Esophagus muscularis mucosa (tissue), 4 donors: ENCODE results near the gene IL9. TPM values are rescaled to one million over a fixed set of nuclear protein-coding genes. Genes with fewer than 3 reads are reported as not detected.

ENCODE experiments used
- DNase-seq: peaks from one replicate; pipeline ENCODE4 v3.0.0-alpha.2; 2017; ENCODE audit errors: extremely low spot score
- H3K27ac ChIP-seq, 4 donors: fragments of 200-600 bp; sonication (generic); replicated peaks in 1 of 4; 1 replicate in 3 of 4; 2 replicates in 1 of 4; pipeline ENCODE4 v1.5.1; 2016 to 2019; ENCODE audit warnings: mild to moderate bottlenecking in 1 of 4
- H3K27me3 ChIP-seq, 4 donors: fragments of 200-600 bp; sonication (generic); one replicate each; pipeline versions ENCODE4 v1.5.1 to v1.6.0; 2016 to 2019
- H3K36me3 ChIP-seq, 4 donors: fragments of 200-600 bp; sonication (generic); one replicate each; pipeline ENCODE4 v1.5.1; 2016 to 2019
- H3K4me1 ChIP-seq, 4 donors: fragments of 200-600 bp; sonication (generic); one replicate each; pipeline ENCODE4 v1.5.1; 2016 to 2019
- H3K4me3 ChIP-seq, 4 donors: fragments of 200-600 bp; sonication (generic); 1 replicate in 2 of 4; 2 replicates in 2 of 4; pipeline ENCODE4 v1.5.1; 2016 to 2019; ENCODE audit warnings: mild to moderate bottlenecking in 4 of 4, moderate library complexity in 1 of 4
- H3K9me3 ChIP-seq, 4 donors: fragments of 200-600 bp; sonication (generic); 1 replicate in 3 of 4; 2 replicates in 1 of 4; pipeline ENCODE4 v1.5.1; 2016 to 2019
- CTCF ChIP-seq, 3 experiments: fragments of 200-600 bp in 2 of 3; fragments of 450-650 bp in 1 of 3; sonication (generic) in 2 of 3; IDR thresholded peaks; one replicate each; pipeline ENCODE4 v1.5.1; 2017 to 2019; ENCODE audit warnings: antibody characterized with exemption in 3 of 3, mild to moderate bottlenecking in 2 of 3, moderate library complexity in 1 of 3
- EP300 ChIP-seq: sonication (generic); formaldehyde crosslinking; IDR thresholded peaks from one replicate; pipeline ENCODE4 v1.6.1; 2017; ENCODE audit warnings: antibody characterized with exemption
- POLR2A ChIP-seq: fragments of 450-650 bp; IDR thresholded peaks from one replicate; pipeline ENCODE4 v1.6.1; 2017; ENCODE audit warnings: antibody characterized with exemption, moderate library complexity, mild to moderate bottlenecking, low read depth
- POLR2AphosphoS5 ChIP-seq, 2 donors: sonication (generic); formaldehyde crosslinking; IDR thresholded peaks; one replicate each; pipeline ENCODE4 v1.6.1; 2017; ENCODE audit warnings: antibody characterized with exemption in 2 of 2
- WGBS: methylation state at CpG from one replicate; pipeline ENCODE4 v1.1.5; 2018; 5-methylcytosine and 5-hydroxymethylcytosine counted together
- intact Hi-C: fragments of 100-400 bp; cut with DNase I; formaldehyde crosslinking; loops from one replicate; pipeline ENCODE4 v1.15.1; 2023
- total RNA-seq, 4 donors: library from RNA; depleted of rRNA; stranded (reverse); fragments of >200 nt; gene quantifications; one replicate each; pipeline versions ENCODE4 v1.1.0 to v1.2.1, GENCODE V29; 2016

The IL9 gene
- total RNA-seq, 4 donors from 2014 or later = not detected

GRCh38 chr5:135867599-135867998 is 28.0 kb downstream of the IL9 start:
- Histone ChIP-seq H3K4me3 (no peak overlapping the region), H3K9me3 (peaks cover 0 to 6% (median 0%) of the 10 kb centered on the region in 4 donors), H3K36me3 (no peaks in the 10 kb centered on the region), H3K27ac (no peak overlapping the region), H3K4me1 (peaks cover 0 to 7% (median 0%) of the 10 kb centered on the region in 4 donors), H3K27me3 (no peaks in the 10 kb centered on the region)
- intact Hi-C loops = no loop called here
- no peak for TF ChIP-seq POLR2AphosphoS5 (IDR thresholded peaks at IDR 0.05)
- no peak for TF ChIP-seq POLR2A
- TF ChIP-seq EP300 = no peak
- no peak for TF ChIP-seq CTCF (IDR thresholded peaks at IDR 0.05)
- no peak for DNase-seq

GRCh38 chr5:135866016-135866415 is 29.6 kb downstream of the IL9 start:
- TF ChIP-seq CTCF (IDR thresholded peaks at IDR 0.05) = no peak
- TF ChIP-seq POLR2AphosphoS5 (IDR thresholded peaks at IDR 0.05) = no peak
- TF ChIP-seq EP300 = no peak
- no peak for TF ChIP-seq POLR2A
- 95% methylated on average over 2 of the region's 2 CpGs for WGBS
- peaks cover 0 to 7% (median 0%) of the 10 kb centered on the region in 4 donors for H3K4me1 ChIP-seq
- no peak overlapping the region for H3K27ac ChIP-seq
- no peaks in the 10 kb centered on the region for H3K36me3 ChIP-seq
- no peak for DNase-seq
- H3K9me3 ChIP-seq = peaks cover 0 to 6% (median 0%) of the 10 kb centered on the region in 4 donors
- intact Hi-C loops = no loop called here
- no peaks in the 10 kb centered on the region for H3K27me3 ChIP-seq
- no peak overlapping the region for H3K4me3 ChIP-seq

GRCh38 chr5:135864503-135865435 is 30.9 kb downstream of the IL9 start:
- WGBS = 73% methylated on average over 3 of the region's 3 CpGs
- Histone ChIP-seq H3K36me3 (no peaks in the 10 kb centered on the region), H3K27me3 (no peaks in the 10 kb centered on the region), H3K27ac (no peak overlapping the region), H3K4me3 (no peak overlapping the region), H3K4me1 (peaks cover 0 to 7% (median 0%) of the 10 kb centered on the region in 4 donors), H3K9me3 (peaks cover 0 to 6% (median 0%) of the 10 kb centered on the region in 4 donors)
- TF ChIP-seq POLR2A (no peak), EP300 (no peak), CTCF (IDR thresholded peaks at IDR 0.05) (no peak), POLR2AphosphoS5 (IDR thresholded peaks at IDR 0.05) (no peak)
- DNase-seq = no peak
- intact Hi-C loops = no loop called here

- Histone ChIP-seq H3K4me1 (peaks cover 0 to 7% (median 0%) of the 10 kb centered on the region in 4 donors), H3K4me3 (no peak overlapping the region), H3K36me3 (no peaks in the 10 kb centered on the region), H3K9me3 (peaks cover 0 to 6% (median 0%) of the 10 kb centered on the region in 4 donors), H3K27ac (no peak overlapping the region), H3K27me3 (no peaks in the 10 kb centered on the region)
- TF ChIP-seq POLR2AphosphoS5 (IDR thresholded peaks at IDR 0.05) = no peak
- no peak for TF ChIP-seq POLR2A
- TF ChIP-seq EP300 = no peak
- no peak for TF ChIP-seq CTCF (IDR thresholded peaks at IDR 0.05)
- WGBS = 94% methylated on average over 2 of the region's 2 CpGs
- no peak for DNase-seq
- intact Hi-C loops = no loop called here
These were observed 32.9 kb downstream of the IL9 start for GRCh38 chr5:135862744-135863143.
